DOHH2 (cell line): ENCODE measurements around the gene CHCHD6.

Experiments used
- H3F3A ChIP-seq: fragments of 200-600 bp; sonication (generic), shearing (Covaris generic); 2 replicates; pipeline ENCODE4 v1.6.0; 2016; ENCODE audit warnings: antibody characterized with exemption, mild to moderate bottlenecking; ENCODE audit not compliant: control insufficient read depth, insufficient read depth
- H3K27ac ChIP-seq: fragments of 200-600 bp; sonication (generic); 2 replicates; pipeline ENCODE4 v1.5.1; 2014; ENCODE audit warnings: low read depth, mild to moderate bottlenecking, low read length, moderate library complexity
- H3K27me3 ChIP-seq: fragments of 200-600 bp; sonication (generic); 2 replicates; pipeline ENCODE4 v1.6.1; 2014; ENCODE audit warnings: mild to moderate bottlenecking, low read length, mixed read lengths; ENCODE audit not compliant: control insufficient read depth
- H3K36me3 ChIP-seq: fragments of 200-600 bp; sonication (generic); 2 replicates; pipeline ENCODE4 v1.6.1; 2014; ENCODE audit warnings: mild to moderate bottlenecking, low read length, moderate library complexity, mixed read lengths; ENCODE audit not compliant: control insufficient read depth
- H3K4me1 ChIP-seq: fragments of 200-600 bp; sonication (generic); 2 replicates; pipeline ENCODE4 v1.6.1; 2014; ENCODE audit warnings: mild to moderate bottlenecking, low read length, mixed read lengths; ENCODE audit not compliant: control insufficient read depth
- H3K4me2 ChIP-seq: fragments of 200-600 bp; sonication (generic); 2 replicates; pipeline ENCODE4 v1.6.0; 2014; ENCODE audit warnings: mild to moderate bottlenecking, low read length, moderate library complexity
- H3K4me3 ChIP-seq: fragments of 200-600 bp; sonication (generic); 2 replicates; pipeline ENCODE4 v1.5.1; 2014; ENCODE audit warnings: mild to moderate bottlenecking, low read length, mixed read lengths
- H3K79me2 ChIP-seq: fragments of 200-600 bp; sonication (generic); 2 replicates; pipeline ENCODE4 v1.6.1; 2014; ENCODE audit warnings: mild to moderate bottlenecking, low read length, mixed read lengths; ENCODE audit not compliant: control insufficient read depth
- H3K9me2 ChIP-seq: fragments of 200-600 bp; sonication (generic); replicated peaks from 2 replicates; pipeline ENCODE4 v1.6.1; 2014; ENCODE audit warnings: mild to moderate bottlenecking, low read length, mixed read lengths; ENCODE audit not compliant: control insufficient read depth
- H3K9me3 ChIP-seq: fragments of 200-600 bp; sonication (generic); 2 replicates; pipeline ENCODE4 v1.6.1; 2014; ENCODE audit warnings: antibody characterized with exemption, low read length, mixed read lengths; ENCODE audit not compliant: control insufficient read depth, insufficient read depth
- H4K20me1 ChIP-seq: fragments of 200-600 bp; sonication (generic); 2 replicates; pipeline ENCODE4 v1.6.0; 2014; ENCODE audit warnings: low read depth, mild to moderate bottlenecking, antibody characterized with exemption, low read length, moderate library complexity; ENCODE audit not compliant: control insufficient read depth, insufficient read depth
- CTCF ChIP-seq: fragments of 200-600 bp; sonication (generic); IDR thresholded peaks from one replicate; pipeline ENCODE4 v1.5.1; 2014; ENCODE audit warnings: antibody characterized with exemption, mild to moderate bottlenecking, low read depth, low read length; ENCODE audit not compliant: poor library complexity, severe bottlenecking
- EZH2phosphoT487 ChIP-seq: fragments of 200-600 bp; sonication (generic); IDR thresholded peaks from 2 replicates; pipeline ENCODE4 v1.6.1; 2017; ENCODE audit warnings: borderline replicate concordance, mild to moderate bottlenecking, antibody characterized with exemption, low read length, moderate library complexity, mixed read lengths

The CHCHD6 gene

GRCh38 chr3:126858887-126859286 is 154.8 kb downstream of the CHCHD6 start:
- no peaks in the 10 kb centered on the region for H3K79me2 ChIP-seq
- no peaks in the 10 kb centered on the region for H4K20me1 ChIP-seq
- no peak overlapping the region for H3K4me3 ChIP-seq
- H3K4me1 ChIP-seq, result no peaks in the 10 kb centered on the region
- no peaks in the 10 kb centered on the region for H3F3A ChIP-seq
- no peaks in the 10 kb centered on the region for H3K9me2 ChIP-seq
- no peaks in the 10 kb centered on the region for H3K9me3 ChIP-seq
- H3K36me3 ChIP-seq, result no peaks in the 10 kb centered on the region
- no peak overlapping the region for H3K27ac ChIP-seq
- TF ChIP-seq EZH2phosphoT487 (no peak), CTCF (no peak)
- H3K27me3 ChIP-seq, result no peaks in the 10 kb centered on the region
- H3K4me2 ChIP-seq, result no peak overlapping the region

- Histone ChIP-seq H3K27me3 (no peaks in the 10 kb centered on the region), H3K4me3 (no peak overlapping the region), H3F3A (no peaks in the 10 kb centered on the region), H3K9me3 (no peaks in the 10 kb centered on the region), H3K9me2 (no peaks in the 10 kb centered on the region), H3K79me2 (no peaks in the 10 kb centered on the region), H3K36me3 (no peaks in the 10 kb centered on the region), H3K4me1 (no peaks in the 10 kb centered on the region), H3K27ac (no peak overlapping the region), H4K20me1 (no peaks in the 10 kb centered on the region), H3K4me2 (no peak overlapping the region)
- TF ChIP-seq EZH2phosphoT487, result no peak
- no peak for TF ChIP-seq CTCF
Observed at GRCh38 chr3:126859415-126860246, 155.6 kb downstream of the CHCHD6 start.

GRCh38 chr3:126865736-126866135 is 161.7 kb downstream of the CHCHD6 start:
- Histone ChIP-seq H3K9me2 (no peaks in the 10 kb centered on the region), H3K4me1 (no peaks in the 10 kb centered on the region), H3K4me3 (no peak overlapping the region), H4K20me1 (no peaks in the 10 kb centered on the region), H3F3A (no peaks in the 10 kb centered on the region), H3K27ac (no peak overlapping the region), H3K27me3 (no peaks in the 10 kb centered on the region), H3K4me2 (no peak overlapping the region), H3K79me2 (no peaks in the 10 kb centered on the region), H3K36me3 (no peaks in the 10 kb centered on the region), H3K9me3 (no peaks in the 10 kb centered on the region)
- TF ChIP-seq CTCF (no peak), EZH2phosphoT487 (no peak)
